ENCODE measurements around the gene LILRB3. TPM values are rescaled to one million over a fixed set of nuclear protein-coding genes. Genes with fewer than 3 reads are reported as not detected.
"Not testable (repeated sequence)": the region's sequence is repeated elsewhere in the genome, so short reads cannot be mapped to it uniquely, and the experiment has no call there.

LILRB3 gene
- total RNA-seq, 1 donor from 2014 or later, result 3.6 TPM

DNA sequence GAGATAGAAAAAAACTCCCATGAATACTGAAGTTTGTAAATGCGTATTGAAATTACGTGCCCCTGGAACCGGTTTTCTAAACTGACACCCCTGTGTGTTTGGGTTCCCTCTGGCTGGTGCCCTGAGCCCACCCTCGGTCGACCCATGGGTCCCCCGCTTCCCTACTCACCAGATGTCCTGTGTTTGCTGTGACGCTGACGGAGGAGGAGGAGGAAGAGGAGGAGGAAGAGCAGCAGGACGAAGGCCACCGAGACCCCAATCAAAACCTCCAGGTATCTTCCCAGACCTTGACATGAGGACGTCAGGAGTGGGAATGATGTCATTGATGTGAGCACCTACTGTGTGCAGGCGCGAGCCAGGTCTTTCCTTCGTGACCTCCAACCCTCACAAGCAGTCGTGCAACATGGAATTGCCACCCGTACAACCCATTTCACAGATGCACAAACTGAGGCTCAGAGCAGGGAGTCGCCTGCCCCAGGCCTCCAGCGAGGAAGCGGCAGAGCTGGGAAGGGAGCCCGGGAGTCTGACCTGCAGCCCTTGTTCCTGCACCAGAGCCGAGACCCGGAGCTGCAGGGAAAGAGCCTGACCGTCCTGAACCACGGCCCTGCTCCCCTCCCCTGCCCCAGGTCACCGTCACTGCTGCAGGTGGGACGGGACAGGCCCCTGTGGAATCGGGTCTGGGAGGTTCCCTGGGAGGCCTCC, 3.7 kb downstream of the LILRB3 start:
- ATAC-seq (ENCODE audit: poor library complexity), result no peak
- no peak for DNase-seq
- intact Hi-C loops (cut with DNase I), result no loop called here

DNA sequence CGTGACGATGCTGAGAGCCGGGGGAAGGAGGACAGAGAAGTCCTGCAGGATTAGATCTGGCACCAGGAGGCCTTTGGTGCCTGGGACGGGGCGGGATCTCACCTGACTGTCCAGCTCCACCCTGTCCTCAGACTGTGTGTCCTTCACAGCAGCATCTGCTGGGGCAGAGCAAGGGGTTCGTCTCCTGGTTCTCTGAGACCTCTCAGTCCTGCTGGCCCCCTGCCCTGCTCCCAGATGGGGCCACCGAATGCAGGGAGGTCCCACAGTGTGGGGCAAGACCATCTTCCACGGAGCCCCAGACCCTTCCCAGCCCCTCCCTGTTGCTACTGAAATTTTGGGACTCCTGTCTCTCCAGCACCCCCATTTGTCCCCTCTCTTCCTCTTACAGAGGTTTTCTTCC, 4.5 kb downstream of the LILRB3 start:
- ATAC-seq (ENCODE audit: poor library complexity), result no peak
- no peak for DNase-seq
- intact Hi-C loops (cut with DNase I), result no loop called here

DNA sequence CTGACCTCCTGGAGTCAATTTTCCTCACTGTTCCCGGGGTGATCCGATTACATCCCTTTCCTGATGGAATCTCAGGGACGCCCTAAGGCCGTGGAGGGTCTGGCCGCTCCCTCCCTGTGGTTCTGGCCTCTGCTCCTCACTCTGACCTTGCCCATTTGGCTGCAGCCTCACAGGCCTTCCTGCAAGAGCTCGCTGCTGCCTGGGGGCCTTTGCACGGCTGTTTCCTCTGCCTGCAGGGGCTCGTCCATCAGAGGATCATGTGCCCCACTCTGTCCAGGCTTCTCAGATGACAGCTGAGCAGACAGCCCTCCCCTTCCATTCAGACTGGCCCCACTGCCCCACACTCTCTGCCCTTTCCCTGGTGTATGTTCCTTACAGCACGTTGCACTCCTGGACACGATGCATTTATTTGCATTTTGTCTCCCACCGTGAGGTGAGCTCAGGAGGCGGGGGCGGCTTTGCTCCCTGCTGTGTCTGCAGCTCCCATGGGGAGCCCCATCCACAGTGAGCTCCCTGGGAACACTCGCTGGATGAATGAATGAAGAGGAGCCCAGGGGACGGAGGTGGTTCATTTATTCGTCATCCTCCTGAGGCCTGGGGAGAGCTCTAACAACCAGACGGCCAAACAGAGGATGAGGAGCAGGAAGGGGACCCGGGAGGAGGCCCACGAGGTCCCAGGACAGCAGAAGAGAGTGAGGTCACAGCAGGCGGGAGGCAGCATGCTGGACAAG, 5.1 kb downstream of the LILRB3 start:
- DNase-seq; ATAC-seq (ENCODE audit: poor library complexity); intact Hi-C loops (cut with DNase I): not testable (repeated sequence)

DNA sequence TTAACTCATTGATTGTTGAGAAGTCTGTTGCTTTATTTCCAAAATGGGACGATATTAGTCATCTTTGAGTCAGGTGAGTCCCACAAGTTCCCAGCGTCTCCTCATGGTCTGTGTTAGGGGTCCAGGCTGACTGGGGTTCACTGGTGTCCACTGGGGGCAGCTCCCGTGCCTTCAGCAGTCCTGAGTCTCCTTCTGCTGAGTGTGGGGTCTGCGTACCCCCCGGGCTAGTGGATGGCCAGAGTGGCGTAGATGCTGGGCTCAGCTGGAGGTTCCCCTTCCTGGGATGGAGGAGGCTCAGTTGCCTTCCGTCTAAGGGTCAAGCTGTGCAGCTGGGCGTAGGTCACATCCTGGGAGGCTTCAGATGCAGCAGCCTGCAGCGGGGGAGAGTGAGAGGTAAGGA, 5.9 kb downstream of the LILRB3 start:
- ATAC-seq (ENCODE audit: poor library complexity) (no peak), DNase-seq (no peak)
- intact Hi-C loops (cut with DNase I), result no loop called here

DNA sequence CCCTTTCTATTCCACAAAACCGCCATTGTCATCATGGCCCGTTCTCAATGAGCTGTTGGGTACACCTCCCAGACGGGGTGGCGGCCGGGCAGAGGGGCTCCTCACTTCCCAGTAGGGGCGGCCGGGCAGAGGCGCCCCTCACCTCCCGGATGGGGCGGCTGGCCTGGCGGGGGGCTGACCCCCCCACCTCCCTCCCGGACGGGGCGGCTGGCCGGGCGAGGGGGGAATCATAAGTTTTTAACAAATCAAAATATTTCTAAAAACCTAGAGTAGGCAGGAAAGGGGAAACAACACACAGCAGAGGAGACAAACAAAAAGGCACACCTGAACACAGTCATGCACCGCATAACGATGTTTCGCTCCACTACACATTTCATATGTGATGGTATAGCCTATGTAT, 8.1 kb downstream of the LILRB3 start:
- ATAC-seq (ENCODE audit: poor library complexity); intact Hi-C loops (cut with DNase I): not testable (repeated sequence)

DNA sequence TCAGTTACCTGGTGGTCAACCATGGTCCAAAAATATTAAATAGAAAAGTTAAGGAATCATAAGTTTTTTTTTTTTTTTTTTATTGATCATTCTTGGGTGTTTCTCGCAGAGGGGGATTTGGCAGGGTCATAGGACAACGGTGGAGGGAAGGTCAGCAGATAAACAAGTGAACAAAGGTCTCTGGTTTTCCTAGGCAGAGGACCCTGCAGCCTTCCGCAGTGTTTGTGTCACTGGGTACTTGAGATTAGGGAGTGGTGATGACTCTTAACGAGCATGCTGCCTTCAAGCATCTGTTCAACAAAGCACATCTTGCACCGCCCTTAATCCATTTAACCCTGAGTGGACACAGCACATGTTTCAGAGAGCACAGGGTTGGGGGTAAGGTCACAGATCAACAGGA, 8.6 kb downstream of the LILRB3 start:
- intact Hi-C loops (cut with DNase I); DNase-seq; ATAC-seq (ENCODE audit: poor library complexity): not testable (repeated sequence)

More for the DNA sequence above, 8.1 kb downstream of the LILRB3 start:
- not testable (repeated sequence) for DNase-seq

DNA sequence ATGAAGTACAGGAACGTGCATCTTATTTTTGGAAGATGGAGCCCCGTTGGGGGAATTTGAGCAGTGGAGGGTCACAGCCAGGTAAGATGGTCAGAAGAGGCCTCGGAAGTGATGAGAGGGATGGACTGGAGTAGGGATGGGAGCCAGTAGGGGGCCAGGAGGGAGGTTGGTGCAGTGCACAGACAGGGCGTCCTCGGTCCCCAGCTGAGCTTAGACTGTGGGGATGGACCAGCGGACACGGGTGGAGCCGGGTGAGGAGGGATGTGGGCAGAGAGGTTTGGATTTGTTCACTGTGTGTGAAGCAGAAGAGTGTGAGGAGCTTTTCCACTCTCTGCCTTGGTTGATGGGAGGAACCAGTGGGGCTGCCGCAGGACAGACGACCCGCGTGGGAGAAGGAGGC, 11.6 kb downstream of the LILRB3 start:
- intact Hi-C loops (cut with DNase I), result no loop called here
- ATAC-seq (ENCODE audit: poor library complexity) (no peak), DNase-seq (no peak)

DNA sequence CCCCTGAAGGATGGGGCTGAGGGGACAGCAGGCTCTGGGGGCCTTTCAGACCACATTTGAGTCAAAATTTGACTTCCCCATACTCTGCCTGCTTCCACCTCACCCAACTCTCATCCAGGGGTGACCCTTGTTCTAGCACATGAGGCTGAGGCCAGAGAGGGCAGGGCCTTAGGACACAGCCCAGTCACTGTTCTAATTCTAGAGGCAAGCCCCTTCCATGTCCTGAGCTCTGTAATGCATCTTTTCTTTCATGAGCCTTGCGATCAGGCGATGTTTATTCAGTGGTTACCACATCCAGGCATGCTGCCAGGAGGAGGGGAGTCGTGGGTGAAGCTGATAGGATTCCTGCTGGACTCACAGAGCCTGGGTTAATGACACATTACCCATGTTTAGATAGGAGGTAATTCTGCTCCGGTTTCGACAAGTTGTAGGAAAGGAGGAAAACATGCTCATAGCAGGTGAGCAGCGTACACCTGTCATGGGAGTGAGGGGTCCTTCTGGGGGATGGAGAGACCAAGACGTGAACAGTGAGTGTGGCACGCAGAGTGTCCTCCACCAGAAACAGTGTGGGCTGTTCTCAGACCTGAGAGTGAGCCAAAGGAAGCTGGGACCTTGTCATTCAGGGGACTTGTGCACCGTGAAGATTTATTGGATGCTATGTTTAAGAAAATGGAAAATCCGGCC, 12.9 kb downstream of the LILRB3 start:
- intact Hi-C loops (cut with DNase I), result no loop called here
- ATAC-seq (ENCODE audit: poor library complexity) (peak; percentile 65), DNase-seq (peak; percentile 89)

DNA sequence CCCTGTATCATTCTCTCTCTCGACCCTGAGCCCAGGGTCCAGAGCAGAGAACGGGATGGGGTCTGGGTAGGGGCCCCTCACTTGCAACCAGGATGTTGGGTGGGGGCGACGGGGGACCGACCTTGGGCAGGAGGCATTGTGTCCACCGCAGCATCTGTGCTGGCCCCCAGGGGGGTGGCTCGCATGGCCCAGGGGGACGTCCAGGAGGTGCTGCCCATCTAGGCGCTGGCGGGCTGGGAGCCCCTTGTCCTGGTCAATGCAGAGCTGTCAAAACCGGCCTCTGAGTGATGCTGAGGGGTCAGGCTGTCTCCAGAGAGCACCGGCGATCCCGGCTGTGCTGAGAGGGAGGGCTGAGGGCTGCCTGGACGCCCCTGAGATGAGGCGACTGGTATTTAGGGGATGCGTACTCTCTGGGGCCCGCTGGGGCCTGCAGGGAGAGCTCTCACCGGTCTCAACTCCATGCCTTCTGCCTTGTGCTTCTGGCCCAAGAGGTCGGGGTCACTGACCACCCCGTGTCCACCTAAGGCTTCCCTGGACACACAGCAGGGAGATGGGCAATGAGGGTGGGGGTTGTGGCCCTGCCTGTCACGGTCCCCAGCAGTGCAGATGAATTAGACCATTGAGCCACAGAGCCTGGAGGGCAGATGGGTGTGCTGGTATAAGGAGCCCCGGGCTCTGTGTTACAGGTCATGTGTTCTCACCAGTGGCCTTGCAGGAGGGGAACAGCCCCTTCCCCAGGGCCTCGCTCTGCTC, 13.6 kb downstream of the LILRB3 start:
- intact Hi-C loops (cut with DNase I), result no loop called here

DNA sequence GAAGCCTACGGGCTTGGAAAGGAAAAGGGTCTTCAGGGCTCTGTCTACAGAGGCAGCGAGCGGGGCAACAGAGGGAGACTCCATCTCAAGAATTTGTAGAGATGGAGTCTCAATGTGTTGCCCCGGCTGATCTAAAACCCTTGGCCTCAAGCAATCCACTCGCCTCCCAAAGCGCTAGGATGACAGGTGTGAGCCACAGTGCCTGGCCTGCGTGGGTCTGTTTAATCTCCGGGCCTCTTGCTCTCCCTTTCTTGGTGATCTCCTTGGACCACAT, 14.1 kb downstream of the LILRB3 start:
- DNase-seq (no peak), ATAC-seq (ENCODE audit: poor library complexity) (no peak)
- intact Hi-C loops (cut with DNase I), result no loop called here

More for the DNA sequence above, 13.6 kb downstream of the LILRB3 start:
- ATAC-seq (ENCODE audit: poor library complexity) (peak; percentile 2), DNase-seq (no peak)

DNA sequence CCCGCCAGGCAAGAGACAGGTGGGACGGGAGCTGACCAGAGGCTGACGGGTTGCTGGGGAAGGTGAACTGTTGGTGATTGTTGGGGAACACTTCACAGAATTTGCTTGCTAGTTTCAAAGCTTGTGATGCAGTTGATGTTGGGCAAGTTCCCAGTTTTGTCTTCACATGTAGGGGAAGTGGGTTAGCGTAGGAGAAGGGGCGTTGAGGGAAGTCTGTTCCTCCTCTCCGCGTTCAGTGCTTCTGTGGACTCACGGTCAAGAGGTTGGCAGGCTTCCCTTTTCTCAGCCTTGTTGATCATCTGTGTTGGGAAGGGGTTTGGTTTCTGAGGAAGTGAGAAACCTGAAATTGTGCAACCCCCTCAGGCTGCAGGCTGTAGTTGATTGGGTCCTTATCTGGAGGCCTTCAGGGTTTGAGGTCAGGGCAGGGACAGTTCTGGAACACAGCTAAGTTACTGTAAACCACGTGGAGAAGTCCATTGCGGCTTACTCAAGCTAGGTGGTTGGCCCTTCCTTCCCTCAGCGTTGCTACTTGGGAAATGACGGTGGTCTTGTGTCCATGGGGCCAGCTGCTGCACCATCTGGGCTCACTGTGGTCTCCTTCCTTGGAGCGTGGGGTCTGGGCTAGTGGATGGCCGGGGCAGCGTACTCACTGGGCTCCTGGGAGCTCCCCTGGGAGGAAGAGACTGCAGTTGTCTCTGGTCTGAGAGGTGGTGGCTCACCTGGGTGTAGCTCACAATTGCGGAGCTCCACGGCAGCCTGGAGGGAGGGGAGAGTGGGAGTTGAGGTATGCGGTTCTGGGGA, 14.6 kb downstream of the LILRB3 start:
- intact Hi-C loops (cut with DNase I), result no loop called here
- DNase-seq, result peak; percentile 70
- peak; percentile 57 for ATAC-seq (ENCODE audit: poor library complexity)

DNA sequence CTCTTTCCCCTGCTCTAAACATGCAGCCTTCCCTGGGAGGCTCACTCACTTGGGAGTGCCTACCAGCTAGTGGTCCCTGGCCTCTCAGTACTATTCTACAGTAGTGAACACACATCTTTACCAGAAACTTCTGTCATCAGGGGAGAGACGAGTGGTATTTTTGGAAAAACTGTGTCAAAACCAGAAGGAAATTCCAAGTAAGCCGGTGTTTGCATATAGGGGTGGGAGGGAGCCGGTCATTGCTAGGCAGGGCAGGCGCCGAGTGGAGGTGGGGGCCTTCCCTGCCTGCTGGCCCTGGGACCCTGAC, 15.2 kb downstream of the LILRB3 start:
- intact Hi-C loops (cut with DNase I), result no loop called here
- no peak for ATAC-seq (ENCODE audit: poor library complexity)

DNA sequence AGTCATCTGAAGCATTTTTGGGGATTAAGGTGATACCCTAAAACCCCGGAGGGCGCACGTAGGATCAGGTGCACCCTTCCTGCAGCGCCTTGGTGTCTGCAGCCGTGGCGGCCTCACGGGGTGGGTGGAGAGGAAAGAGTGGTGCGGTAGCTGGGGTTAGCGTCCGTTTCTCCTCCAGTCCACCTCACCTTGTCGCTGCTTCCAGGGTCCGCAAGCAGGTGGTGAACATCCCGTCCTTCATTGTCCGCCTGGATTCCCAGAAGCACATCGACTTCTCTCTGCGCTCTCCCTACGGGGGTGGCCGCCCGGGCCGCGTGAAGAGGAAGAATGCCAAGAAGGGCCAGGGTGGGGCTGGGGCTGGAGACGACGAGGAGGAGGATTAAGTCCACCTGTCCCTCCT, 15.6 kb downstream of the LILRB3 start:
- intact Hi-C loops (cut with DNase I); ATAC-seq (ENCODE audit: poor library complexity); DNase-seq: not testable (repeated sequence)

More for the DNA sequence above, 15.2 kb downstream of the LILRB3 start:
- no peak for DNase-seq

DNA sequence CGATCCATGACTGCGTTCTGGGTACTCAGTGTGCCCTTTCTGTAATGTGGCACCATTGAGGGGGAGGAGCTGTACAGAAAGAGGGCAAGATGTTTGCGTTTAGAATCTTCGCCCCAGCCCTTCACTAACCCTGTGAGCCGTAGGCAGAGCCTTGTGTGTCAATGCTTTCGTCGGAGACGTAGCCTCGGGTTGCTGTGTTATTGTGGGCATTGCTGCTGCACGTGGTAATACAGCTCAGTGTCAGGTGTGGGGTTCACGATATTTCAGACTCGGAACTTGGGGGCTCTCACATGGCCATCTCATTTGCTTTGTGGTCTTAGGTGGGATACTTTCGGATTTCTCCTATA, 16.0 kb downstream of the LILRB3 start:
- DNase-seq (no peak), ATAC-seq (ENCODE audit: poor library complexity) (no peak)
- intact Hi-C loops (cut with DNase I), result no loop called here

DNA sequence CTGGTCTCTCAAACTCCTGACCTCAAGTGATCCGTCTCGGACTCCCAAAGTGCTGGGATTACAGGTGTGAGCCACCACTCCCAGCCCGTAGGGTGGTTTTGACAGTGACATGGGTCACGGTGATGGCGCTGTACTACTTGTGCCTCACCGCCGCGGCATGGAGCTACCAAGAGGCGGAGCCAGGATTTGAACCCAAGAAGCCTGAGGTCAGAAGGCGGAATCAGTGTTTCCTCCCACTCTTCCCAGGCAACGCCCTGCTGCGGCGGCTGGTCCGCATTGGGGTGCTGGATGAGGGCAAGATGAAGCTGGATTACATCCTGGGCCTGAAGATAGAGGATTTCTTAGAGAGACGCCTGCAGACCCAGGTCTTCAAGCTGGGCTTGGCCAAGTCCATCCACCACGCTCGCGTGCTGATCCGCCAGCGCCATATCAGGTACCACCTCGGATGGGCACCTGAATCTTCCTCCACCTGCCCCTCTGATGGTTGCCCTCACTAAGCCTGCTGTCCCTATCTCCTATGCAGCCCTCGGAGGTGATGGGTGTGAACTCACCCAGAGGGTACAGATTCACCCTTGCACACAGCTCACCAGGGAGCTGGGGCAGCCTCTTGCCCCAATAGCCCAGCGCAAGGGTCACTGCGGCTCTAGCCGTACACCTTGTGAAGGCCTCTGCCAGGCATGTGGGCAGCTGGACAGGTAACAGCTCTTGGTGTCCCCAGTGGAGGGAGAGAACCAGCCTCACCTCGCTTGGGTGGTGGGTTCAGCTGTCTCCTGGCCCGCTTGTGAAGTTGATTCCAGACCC, 16.6 kb downstream of the LILRB3 start:
- ATAC-seq (ENCODE audit: poor library complexity) (no peak), DNase-seq (no peak)
- intact Hi-C loops (cut with DNase I), result no loop called here

DNA sequence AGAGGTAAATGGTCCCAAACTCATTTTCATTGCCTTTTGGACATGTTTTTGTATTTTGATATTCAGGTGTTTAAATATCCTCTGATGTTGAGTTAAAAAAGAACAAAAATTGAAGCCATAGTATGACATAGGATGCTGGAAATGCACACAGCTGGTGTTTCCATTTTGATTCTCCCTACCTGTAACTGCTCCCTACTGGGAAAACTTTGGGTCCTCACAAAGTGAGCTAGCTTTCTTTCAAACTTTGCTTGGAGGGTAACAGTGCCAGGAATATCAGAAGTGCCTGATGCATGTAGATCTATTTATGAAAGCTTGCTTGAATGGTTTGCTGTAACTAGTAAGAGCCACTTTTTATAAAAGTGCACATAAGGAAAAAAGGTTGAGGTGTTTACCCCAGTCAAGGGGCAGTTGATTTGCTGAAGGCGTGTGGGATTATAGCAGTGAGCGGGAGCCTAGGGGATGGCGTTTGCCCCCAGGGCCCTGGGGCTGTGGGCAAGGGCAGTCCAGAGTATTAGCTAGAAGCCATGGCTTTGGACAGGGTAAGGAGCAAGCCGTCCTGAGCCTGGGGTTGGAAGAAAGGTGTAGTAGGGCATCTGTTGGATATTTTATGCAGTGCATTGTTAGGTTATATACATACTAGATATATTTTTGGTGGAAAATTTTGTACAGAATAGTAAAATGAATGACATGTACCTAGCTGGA, 17.9 kb downstream of the LILRB3 start:
- intact Hi-C loops (cut with DNase I), result no loop called here
- ATAC-seq (ENCODE audit: poor library complexity) (no peak), DNase-seq (no peak)

DNA sequence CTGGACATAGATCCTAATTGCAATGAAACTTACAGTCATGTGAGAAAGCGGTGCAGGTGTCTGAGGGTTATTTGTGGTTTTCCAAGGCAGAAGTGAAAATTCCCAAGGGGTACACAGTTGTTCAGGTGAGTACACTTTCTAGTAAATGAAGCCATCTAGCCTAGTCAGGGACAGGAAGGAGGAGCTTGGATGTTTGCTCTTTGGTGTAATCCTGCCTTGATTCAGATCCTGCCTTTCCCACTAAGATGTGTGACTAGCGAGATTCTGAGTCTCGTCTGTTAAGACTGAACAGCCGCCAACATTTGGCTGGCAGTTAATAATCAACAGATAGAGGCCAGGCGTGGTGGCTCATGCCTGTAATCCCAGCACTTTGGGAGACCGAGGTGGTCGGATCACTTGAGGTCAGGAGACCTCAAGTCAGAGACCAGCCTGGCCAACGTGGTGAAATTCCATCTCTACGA, 19.6 kb downstream of the LILRB3 start:
- intact Hi-C loops (cut with DNase I), result no loop called here
- ATAC-seq (ENCODE audit: poor library complexity), result no peak
- no peak for DNase-seq

Data from Right ventricle myocardium superior (tissue), 1 donor.